ENCODE results near the gene SIRPG. TPM values are rescaled to one million over a fixed set of nuclear protein-coding genes. Genes with fewer than 3 reads are reported as not detected.

The SIRPG gene
- polyA plus RNA-seq, 3 donors: 0.15 to 0.52 (median 0.51) TPM

- Histone ChIP-seq H3K9ac (ENCODE audit: insufficient read depth, low read length, poor library complexity, severe bottlenecking) (no peak overlapping the region), H3K36me3 (replicated peaks in 1 of 2; ENCODE audit: control insufficient read depth in 1 of 2, insufficient read depth in 2 of 2, low read length in 2 of 2) (no peaks in the 10 kb centered on the region), H3K27ac (ENCODE audit: low read depth in 1 of 2, low read length in 2 of 2) (no peak overlapping the region), H3K79me2 (ENCODE audit: insufficient read depth, low read length) (no peaks in the 10 kb centered on the region), H3K4me1 (ENCODE audit: control insufficient read depth in 1 of 2, insufficient read depth in 2 of 2, low read length in 2 of 2) (peaks cover 12 to 45% of the 10 kb centered on the region in 2 donors), H3K4me3 (replicated peaks in 1 of 3; ENCODE audit: low read depth in 2 of 3, low read length in 3 of 3) (no peak overlapping the region), H3K4me2 (replicated peaks; ENCODE audit: extremely low read depth, low read length, poor library complexity, severe bottlenecking) (no peak overlapping the region), H2AFZ (ENCODE audit: insufficient read depth, low read depth, low read length, poor library complexity, severe bottlenecking) (no peak overlapping the region), H4K20me1 (ENCODE audit: insufficient read depth, low read length) (no peaks in the 10 kb centered on the region), H3K27me3 (ENCODE audit: control insufficient read depth in 2 of 2, insufficient read depth in 2 of 2, low read length in 2 of 2) (no peaks in the 10 kb centered on the region), H3K9me3 (replicated peaks in 1 of 2; ENCODE audit: control insufficient read depth in 1 of 2, insufficient read depth in 1 of 2, low read length in 2 of 2) (peaks cover 0 to 5% of the 10 kb centered on the region in 2 donors)
- peak overlapping the region in 1 of 7 donors; percentile 73 for H3K27ac Mint-ChIP-seq
- peaks cover 6 to 12% (median 9%) of the 10 kb centered on the region in 3 donors for H3K27me3 Mint-ChIP-seq (ENCODE audit: low read depth in 3 of 3)
- no peak overlapping the region for H3K4me3 Mint-ChIP-seq
- H3K9me3 Mint-ChIP-seq: peaks cover 0 to 8% (median 2%) of the 10 kb centered on the region in 7 donors
- 86% methylated on average over 2 of the region's 5 CpGs for WGBS (ENCODE audit: insufficient coverage)
- H3K36me3 Mint-ChIP-seq: no peaks in the 10 kb centered on the region
- no peak for DNase-seq
- peaks cover 46% of the 10 kb centered on the region for H3K4me1 Mint-ChIP-seq
- no peak for TF ChIP-seq CTCF (IDR thresholded peaks at IDR 0.05)
- intact Hi-C loops (cut with micrococcal nuclease): no loop called here
Observed at GRCh38 chr20:1685304-1686052, 27.9 kb upstream of the SIRPG start.

GRCh38 chr20:1684872-1685271, 27.3 kb upstream of the SIRPG start:
- no peak for TF ChIP-seq CTCF (IDR thresholded peaks at IDR 0.05)
- peaks cover 0 to 5% of the 10 kb centered on the region in 2 donors for H3K9me3 ChIP-seq (replicated peaks in 1 of 2; ENCODE audit: control insufficient read depth in 1 of 2, insufficient read depth in 1 of 2, low read length in 2 of 2)
- H3K4me1 ChIP-seq (ENCODE audit: control insufficient read depth in 1 of 2, insufficient read depth in 2 of 2, low read length in 2 of 2): peaks cover 12 to 40% of the 10 kb centered on the region in 2 donors
- H3K4me2 ChIP-seq (replicated peaks; ENCODE audit: extremely low read depth, low read length, poor library complexity, severe bottlenecking): no peak overlapping the region
- Mint-ChIP-seq H3K4me3 (no peak overlapping the region), H3K9me3 (peaks cover 0 to 8% (median 2%) of the 10 kb centered on the region in 7 donors), H3K27ac (no peak overlapping the region), H3K27me3 (ENCODE audit: low read depth in 3 of 3) (peaks cover 6 to 11% (median 9%) of the 10 kb centered on the region in 3 donors), H3K4me1 (peaks cover 41% of the 10 kb centered on the region), H3K36me3 (no peaks in the 10 kb centered on the region)
- H3K9ac ChIP-seq (ENCODE audit: insufficient read depth, low read length, poor library complexity, severe bottlenecking): no peak overlapping the region
- WGBS (ENCODE audit: insufficient coverage): no CpG with 5 or more reads among the region's 1 CpG
- no peak for DNase-seq
- H2AFZ ChIP-seq (ENCODE audit: insufficient read depth, low read depth, low read length, poor library complexity, severe bottlenecking): no peak overlapping the region
- H3K36me3 ChIP-seq (replicated peaks in 1 of 2; ENCODE audit: control insufficient read depth in 1 of 2, insufficient read depth in 2 of 2, low read length in 2 of 2): no peaks in the 10 kb centered on the region
- no peaks in the 10 kb centered on the region for H4K20me1 ChIP-seq (ENCODE audit: insufficient read depth, low read length)
- H3K27ac ChIP-seq (ENCODE audit: low read depth in 1 of 2, low read length in 2 of 2): no peak overlapping the region
- H3K27me3 ChIP-seq (ENCODE audit: control insufficient read depth in 2 of 2, insufficient read depth in 2 of 2, low read length in 2 of 2): peaks cover 0 to 2% of the 10 kb centered on the region in 2 donors
- no peak overlapping the region for H3K4me3 ChIP-seq (replicated peaks in 1 of 3; ENCODE audit: low read depth in 2 of 3, low read length in 3 of 3)
- H3K79me2 ChIP-seq (ENCODE audit: insufficient read depth, low read length): no peaks in the 10 kb centered on the region
- intact Hi-C loops (cut with micrococcal nuclease): no loop called here
